Measurements from ENCODE around the gene CDK15. TPM values are rescaled to one million over a fixed set of nuclear protein-coding genes. Genes with fewer than 3 reads are reported as not detected.

CDK15 gene
- total and polyA plus RNA-seq, 9 of the 15 experiments (the other 6 are each of a cell fraction or from before 2014, with no cell fraction given): not detected

GRCh38 chr2:201759567-201759966, 46.8 kb upstream of the CDK15 start:
- no peak overlapping the region for H3K4me3 ChIP-seq
- no peak overlapping the region for H2AFZ ChIP-seq (ENCODE audit: low read depth, low read length)
- ChIA-PET POLR2A (interaction anchor here (0.6 to 0.7 kb wide), 2 partner anchors 79 to 90 kb away, joined by 3 to 4 read pairs; no protein-coding TSS in a partner anchor), CTCF (ENCODE audit: low intra/inter-chr PET ratio) (no interaction called here)
- H3K27ac ChIP-seq (ENCODE audit: extremely low read depth, low read depth, low read length): no peak overlapping the region
- H3K9me1 ChIP-seq (ENCODE audit: control insufficient read depth, insufficient read depth, low read length): no peaks in the 10 kb centered on the region
- H4K20me1 ChIP-seq (replicated peaks; ENCODE audit: control insufficient read depth, insufficient read depth, low read length): no peaks in the 10 kb centered on the region
- no peak overlapping the region for H3K4me2 ChIP-seq (ENCODE audit: insufficient read depth, low read length)
- WGBS (ENCODE audit: insufficient coverage, low coverage, missing lambda C conversion rate): 100% methylated on average over 1 of the region's 1 CpG
- no peaks in the 10 kb centered on the region for H3K27me3 ChIP-seq (ENCODE audit: control insufficient read depth in 2 of 2, insufficient read depth in 2 of 2, low read length in 2 of 2)
- FAIRE-seq (no peak), DNase-seq (ENCODE audit: extremely low read depth in 1 of 4, low spot score in 3 of 4) (no peak), ATAC-seq (no peak)
- in situ Hi-C loops (cut with MboI): no loop called here
- H3K36me3 ChIP-seq (ENCODE audit: control insufficient read depth, insufficient read depth, low read length): peaks cover 22% of the 10 kb centered on the region; the same call in 1 of the 3 replicates
- H3K4me1 ChIP-seq (replicated peaks in 1 of 2; ENCODE audit: control insufficient read depth in 2 of 2, insufficient read depth in 2 of 2, low read length in 2 of 2): no peaks in the 10 kb centered on the region; a peak in 1 of 5 replicates
- H3K9ac ChIP-seq (ENCODE audit: insufficient read depth in 1 of 2, low read depth in 2 of 2, low read length in 2 of 2): no peak overlapping the region
- H3K9me3 ChIP-seq (replicated peaks; ENCODE audit: control insufficient read depth, insufficient read depth, low read depth, low read length): no peaks in the 10 kb centered on the region
- H3K79me2 ChIP-seq (ENCODE audit: control insufficient read depth, insufficient read depth, low read length): no peaks in the 10 kb centered on the region
- no TSS peak for BruUV-seq (replicated peaks)
- intact Hi-C loops (cut with micrococcal nuclease): no loop called here
- no peak for TF ChIP-seq SRSF1 (IDR thresholded peaks at IDR 0.05; ENCODE audit: low read depth, low read length)
- TF ChIP-seq, protein P1, sequence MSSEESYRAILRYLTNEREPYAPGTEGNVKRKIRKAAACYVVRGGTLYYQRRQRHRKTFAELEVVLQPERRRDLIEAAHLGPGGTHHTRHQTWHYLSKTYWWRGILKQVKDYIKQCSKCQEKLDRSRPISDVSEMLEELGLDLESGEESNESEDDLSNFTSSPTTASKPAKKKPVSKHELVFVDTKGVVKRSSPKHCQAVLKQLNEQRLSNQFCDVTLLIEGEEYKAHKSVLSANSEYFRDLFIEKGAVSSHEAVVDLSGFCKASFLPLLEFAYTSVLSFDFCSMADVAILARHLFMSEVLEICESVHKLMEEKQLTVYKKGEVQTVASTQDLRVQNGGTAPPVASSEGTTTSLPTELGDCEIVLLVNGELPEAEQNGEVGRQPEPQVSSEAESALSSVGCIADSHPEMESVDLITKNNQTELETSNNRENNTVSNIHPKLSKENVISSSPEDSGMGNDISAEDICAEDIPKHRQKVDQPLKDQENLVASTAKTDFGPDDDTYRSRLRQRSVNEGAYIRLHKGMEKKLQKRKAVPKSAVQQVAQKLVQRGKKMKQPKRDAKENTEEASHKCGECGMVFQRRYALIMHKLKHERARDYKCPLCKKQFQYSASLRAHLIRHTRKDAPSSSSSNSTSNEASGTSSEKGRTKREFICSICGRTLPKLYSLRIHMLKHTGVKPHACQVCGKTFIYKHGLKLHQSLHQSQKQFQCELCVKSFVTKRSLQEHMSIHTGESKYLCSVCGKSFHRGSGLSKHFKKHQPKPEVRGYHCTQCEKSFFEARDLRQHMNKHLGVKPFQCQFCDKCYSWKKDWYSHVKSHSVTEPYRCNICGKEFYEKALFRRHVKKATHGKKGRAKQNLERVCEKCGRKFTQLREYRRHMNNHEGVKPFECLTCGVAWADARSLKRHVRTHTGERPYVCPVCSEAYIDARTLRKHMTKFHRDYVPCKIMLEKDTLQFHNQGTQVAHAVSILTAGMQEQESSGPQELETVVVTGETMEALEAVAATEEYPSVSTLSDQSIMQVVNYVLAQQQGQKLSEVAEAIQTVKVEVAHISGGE (CRISPR knock-in tag; IDR thresholded peaks at IDR 0.05): no peak

All from K562 (cell line).